ENCODE results near the gene METTL14.

METTL14 gene

GRCh38 chr4:118757761-118758251 is 72.6 kb downstream of the METTL14 start:
- no peak for TF ChIP-seq CTCF (IDR thresholded peaks at IDR 0.05; ENCODE audit: control insufficient read depth, extremely low read depth, insufficient read depth)
- H3K4me3 ChIP-seq (ENCODE audit: low read depth, low read length) = no peak overlapping the region
- no peak for DNase-seq (ENCODE audit: low read depth)

- DNase-seq (ENCODE audit: low read depth) = no peak
Measured at GRCh38 chr4:118758293-118758692, 73.1 kb downstream of the METTL14 start.

GRCh38 chr4:118759481-118759880 is 74.3 kb downstream of the METTL14 start:
- DNase-seq (ENCODE audit: low read depth) = no peak
- no peak for TF ChIP-seq CTCF (IDR thresholded peaks at IDR 0.05; ENCODE audit: control insufficient read depth, extremely low read depth, insufficient read depth)
- H3K4me3 ChIP-seq (ENCODE audit: low read depth, low read length) = no peak overlapping the region

More at GRCh38 chr4:118758293-118758692, 73.1 kb downstream of the METTL14 start:
- no peak for TF ChIP-seq CTCF (IDR thresholded peaks at IDR 0.05; ENCODE audit: control insufficient read depth, extremely low read depth, insufficient read depth)
- no peak overlapping the region for H3K4me3 ChIP-seq (ENCODE audit: low read depth, low read length)

- H3K4me3 ChIP-seq (ENCODE audit: low read depth, low read length) = no peak overlapping the region
- no peak for DNase-seq (ENCODE audit: low read depth)
- TF ChIP-seq CTCF (IDR thresholded peaks at IDR 0.05; ENCODE audit: control insufficient read depth, extremely low read depth, insufficient read depth) = no peak
Measured at GRCh38 chr4:118760092-118760491, 74.9 kb downstream of the METTL14 start.

- DNase-seq (ENCODE audit: low read depth) = no peak
- no peak for TF ChIP-seq CTCF (IDR thresholded peaks at IDR 0.05; ENCODE audit: control insufficient read depth, extremely low read depth, insufficient read depth)
- no peak overlapping the region for H3K4me3 ChIP-seq (ENCODE audit: low read depth, low read length)
Measured at GRCh38 chr4:118760493-118760892, 75.3 kb downstream of the METTL14 start.

- no peak overlapping the region for H3K4me3 ChIP-seq (ENCODE audit: low read depth, low read length)
- no peak for DNase-seq (ENCODE audit: low read depth)
- TF ChIP-seq CTCF (IDR thresholded peaks at IDR 0.05; ENCODE audit: control insufficient read depth, extremely low read depth, insufficient read depth) = no peak
Measured at GRCh38 chr4:118761397-118762016, 76.3 kb downstream of the METTL14 start.

GRCh38 chr4:118762155-118762554 is 77.0 kb downstream of the METTL14 start:
- no peak for TF ChIP-seq CTCF (IDR thresholded peaks at IDR 0.05; ENCODE audit: control insufficient read depth, extremely low read depth, insufficient read depth)
- no peak overlapping the region for H3K4me3 ChIP-seq (ENCODE audit: low read depth, low read length)
- DNase-seq (ENCODE audit: low read depth) = no peak
